ENCODE data around the gene DUOXA1. TPM values are rescaled to one million over a fixed set of nuclear protein-coding genes. Genes with fewer than 3 reads are reported as not detected.
"Not testable (repeated sequence)": the region's sequence is repeated elsewhere in the genome, so short reads cannot be mapped to it uniquely, and the experiment has no call there.

DUOXA1 gene
- polyA plus RNA-seq, 2 of the 4 experiments (the other 2 are of a cell fraction), result 0.18 to 0.23 TPM

- no peak overlapping the region for H3K4me3 ChIP-seq
- H3K4me1 ChIP-seq, result no peaks in the 10 kb centered on the region
- no peaks in the 10 kb centered on the region for H3K9me3 ChIP-seq
- POLR2A ChIA-PET, result no interaction called here
- no peak overlapping the region for H3K4me2 ChIP-seq
- CTCF ChIA-PET, result interaction anchor here (0.8 kb wide), 1 partner anchor 119 kb away, joined by 3 read pairs; no protein-coding TSS in a partner anchor
- no peak overlapping the region for H3K27ac ChIP-seq
- 62% methylated on average over 3 of the region's 3 CpGs for WGBS (ENCODE audit: missing lambda C conversion rate)
- no peak for DNase-seq (ENCODE audit: low read depth in 1 of 2, low spot score in 1 of 2)
- FAIRE-seq, result no peak
- no peak for ATAC-seq
- TF ChIP-seq CEBPB (IDR thresholded peaks at IDR 0.05) (no peak), POLR2A (IDR thresholded peaks at IDR 0.05; ENCODE audit: low read length) (no peak), RARB (CRISPR knock-in tag; IDR thresholded peaks at IDR 0.05) (no peak), HDAC2 (IDR thresholded peaks at IDR 0.05) (no peak), HMGXB4 (CRISPR knock-in tag; IDR thresholded peaks at IDR 0.05; ENCODE audit: borderline replicate concordance) (no peak), NFE2L2 (conservative IDR thresholded peaks at IDR 0.05; ENCODE audit: low read length) (no peak), ZNF302 (CRISPR knock-in tag; IDR thresholded peaks at IDR 0.05) (no peak), MAZ (IDR thresholded peaks at IDR 0.05; ENCODE audit: borderline replicate concordance, low read depth, low read length) (no peak), E2F6 (IDR thresholded peaks at IDR 0.05; ENCODE audit: borderline replicate concordance, low read depth) (no peak), SMC3 (IDR thresholded peaks at IDR 0.05) (no peak), RCOR1 (IDR thresholded peaks at IDR 0.05; ENCODE audit: low read depth, low read length) (no peak), MAX (IDR thresholded peaks at IDR 0.05) (no peak), FOSB (CRISPR knock-in tag; IDR thresholded peaks at IDR 0.05) (no peak), MYC (IDR thresholded peaks at IDR 0.05; ENCODE audit: borderline replicate concordance, low read length) (no peak), JUN (IDR thresholded peaks at IDR 0.05) (no peak), HOXA7 (CRISPR knock-in tag; IDR thresholded peaks at IDR 0.05) (no peak)
Observed at GRCh38 chr15:45084163-45084562, 45.5 kb downstream of the DUOXA1 start.

GRCh38 chr15:45083223-45083622, 46.5 kb downstream of the DUOXA1 start:
- no peak overlapping the region for H3K4me2 ChIP-seq
- FAIRE-seq, result no peak
- H3K4me3 ChIP-seq, result no peak overlapping the region
- TF ChIP-seq RAD21 (conservative IDR thresholded peaks at IDR 0.05 in 1 of 2, IDR thresholded peaks at IDR 0.05 in 1 of 2), result no peak
- TF ChIP-seq ESRRA (IDR thresholded peaks at IDR 0.05; ENCODE audit: borderline replicate concordance, low read length), result no peak
- no peak for TF ChIP-seq EHF (CRISPR knock-in tag; IDR thresholded peaks at IDR 0.05)
- TF ChIP-seq CBX2 (IDR thresholded peaks at IDR 0.05; ENCODE audit: borderline replicate concordance, low read depth), result no peak
- no peak for TF ChIP-seq RFX5 (IDR thresholded peaks at IDR 0.05)
- no peak for TF ChIP-seq POLR2AphosphoS2 (conservative IDR thresholded peaks at IDR 0.05; ENCODE audit: low read length)
- TF ChIP-seq MAZ (IDR thresholded peaks at IDR 0.05; ENCODE audit: borderline replicate concordance, low read depth, low read length), result no peak
- no peak for TF ChIP-seq HOXA7 (CRISPR knock-in tag; IDR thresholded peaks at IDR 0.05)
- TF ChIP-seq CEBPB (IDR thresholded peaks at IDR 0.05), result no peak
- no peak for TF ChIP-seq ZC3H11A (IDR thresholded peaks at IDR 0.05)
- no peak for DNase-seq (ENCODE audit: low read depth in 1 of 2, low spot score in 1 of 2)
- H3K9me3 ChIP-seq, result no peaks in the 10 kb centered on the region
- H3K27ac ChIP-seq, result no peak overlapping the region
- ChIA-PET CTCF (interaction anchor here (1.1 kb wide), 1 partner anchor 30 kb away, joined by 3 read pairs; no protein-coding TSS in a partner anchor), POLR2A (no interaction called here)
- no peak for ATAC-seq
- H3K4me1 ChIP-seq, result no peaks in the 10 kb centered on the region

GRCh38 chr15:45082412-45082811, 47.3 kb downstream of the DUOXA1 start:
- H3K27ac ChIP-seq; H3K4me1 ChIP-seq; H3K4me2 ChIP-seq; H3K4me3 ChIP-seq; DNase-seq (ENCODE audit: low read depth in 1 of 2, low spot score in 1 of 2); POLR2A ChIA-PET; ATAC-seq; H3K9me3 ChIP-seq; FAIRE-seq: not testable (repeated sequence)
- WGBS (ENCODE audit: missing lambda C conversion rate), result 51% methylated on average over 6 of the region's 10 CpGs
- CTCF ChIA-PET, result interaction anchor here (1.1 kb wide), 1 partner anchor 31 kb away, joined by 3 read pairs; no protein-coding TSS in a partner anchor

GRCh38 chr15:45080593-45080992, 49.1 kb downstream of the DUOXA1 start:
- H3K27ac ChIP-seq; H3K4me3 ChIP-seq; DNase-seq (ENCODE audit: low read depth in 1 of 2, low spot score in 1 of 2); H3K4me2 ChIP-seq; H3K4me1 ChIP-seq; POLR2A ChIA-PET; FAIRE-seq; ATAC-seq; H3K9me3 ChIP-seq: not testable (repeated sequence)
- 100% methylated on average over 2 of the region's 3 CpGs for WGBS (ENCODE audit: missing lambda C conversion rate)
- CTCF ChIA-PET, result interaction anchor here (1.2 to 1.4 kb wide), 2 partner anchors 34 to 37 kb away, joined by 3 read pairs; partner anchors contain the start of gene DUOXA2

GRCh38 chr15:45079628-45080246, 49.9 kb downstream of the DUOXA1 start:
- 85% methylated on average over 4 of the region's 5 CpGs for WGBS (ENCODE audit: missing lambda C conversion rate)
- POLR2A ChIA-PET; H3K4me2 ChIP-seq; H3K4me1 ChIP-seq; FAIRE-seq; CTCF ChIA-PET; H3K9me3 ChIP-seq; ATAC-seq; DNase-seq (ENCODE audit: low read depth in 1 of 2, low spot score in 1 of 2); H3K27ac ChIP-seq; H3K4me3 ChIP-seq: not testable (repeated sequence)

GRCh38 chr15:45079201-45079600, 50.5 kb downstream of the DUOXA1 start:
- POLR2A ChIA-PET; H3K4me2 ChIP-seq; H3K4me3 ChIP-seq; H3K4me1 ChIP-seq; H3K27ac ChIP-seq; DNase-seq (ENCODE audit: low read depth in 1 of 2, low spot score in 1 of 2); CTCF ChIA-PET; ATAC-seq; H3K9me3 ChIP-seq; FAIRE-seq: not testable (repeated sequence)
- 77% methylated on average over 5 of the region's 5 CpGs for WGBS (ENCODE audit: missing lambda C conversion rate)
